HEK293 (cell line): ENCODE data around the gene ASAP2.

Experiments used
- CTCF ChIA-PET: fragments of 350-600 bp; formaldehyde crosslinking; extraction: SDS; loops from one replicate; lab custom pipeline; 2021; ENCODE audit warnings: antibody characterized with exemption; lab: Yijun Ruan, JAX
- POLR2A ChIA-PET: fragments of 300-600 bp; formaldehyde crosslinking; extraction: SDS; loops from one replicate; lab custom pipeline; 2020; ENCODE audit warnings: antibody characterized with exemption, inconsistent platforms; lab: Yijun Ruan, JAX
- H3K27ac ChIP-seq: fragments of 200-500 bp; sonication (Bioruptor generic); 2 replicates; pipeline ENCODE4 v1.5.1; 2014; ENCODE audit warnings: low read depth, low read length, control low read depth, inconsistent platforms; ENCODE audit errors: extremely low read depth
- H3K36me3 ChIP-seq, 2 experiments: fragments of 200-500 bp in 1 of 2; sonication (Bioruptor generic) in 1 of 2; 1 replicate in 1 of 2; 2 replicates in 1 of 2; pipeline ENCODE4 v1.5.1; 2014 to 2017; ENCODE audit warnings: inconsistent platforms in 2 of 2, low read length in 2 of 2; ENCODE audit not compliant: control insufficient read depth in 2 of 2, insufficient read depth in 1 of 2
- H3K4me1 ChIP-seq: fragments of 200-500 bp; sonication (Bioruptor generic); 2 replicates; pipeline ENCODE4 v1.5.1; 2014; ENCODE audit warnings: mild to moderate bottlenecking, low read length, inconsistent platforms; ENCODE audit not compliant: control insufficient read depth, insufficient read depth
- H3K4me3 ChIP-seq: 2 replicates; pipeline ENCODE4 v1.5.1; 2011; ENCODE audit warnings: low read depth, mild to moderate bottlenecking, control low read depth, low read length, moderate library complexity
- H3K9me3 ChIP-seq: fragments of 200-500 bp; sonication (Bioruptor generic); 2 replicates; pipeline ENCODE4 v1.5.1; 2014; ENCODE audit warnings: low read depth, low read length, inconsistent platforms; ENCODE audit not compliant: control insufficient read depth, insufficient read depth
- BCL11A ChIP-seq: fragments of 450-650 bp; formaldehyde crosslinking; IDR thresholded peaks from 2 replicates; pipeline ENCODE4 v1.5.1; 2016; ENCODE audit warnings: low read depth, missing biosample characterization, missing genetic modification characterization
- BCL11B ChIP-seq: fragments of 450-650 bp; formaldehyde crosslinking; IDR thresholded peaks from 2 replicates; pipeline ENCODE4 v1.5.1; 2016; ENCODE audit warnings: low read depth, missing biosample characterization, missing genetic modification characterization
- GLIS1 ChIP-seq: fragments of 450-650 bp; formaldehyde crosslinking; IDR thresholded peaks from 2 replicates; pipeline ENCODE4 v1.5.1; 2016; ENCODE audit warnings: missing biosample characterization, missing genetic modification characterization
- KLF9 ChIP-seq: fragments of 450-650 bp; formaldehyde crosslinking; IDR thresholded peaks from 2 replicates; pipeline ENCODE4 v1.5.1; 2016; ENCODE audit warnings: missing biosample characterization, missing genetic modification characterization, low read depth
- MYNN ChIP-seq: fragments of 450-650 bp; formaldehyde crosslinking; IDR thresholded peaks from 2 replicates; pipeline ENCODE4 v1.5.1; 2016; ENCODE audit warnings: missing biosample characterization, missing genetic modification characterization, borderline replicate concordance
- ZBTB1 ChIP-seq: fragments of 450-650 bp; formaldehyde crosslinking; IDR thresholded peaks from 2 replicates; pipeline ENCODE4 v1.5.1; 2016; ENCODE audit warnings: missing biosample characterization, missing genetic modification characterization
- ZFP37 ChIP-seq: fragments of 450-650 bp; formaldehyde crosslinking; IDR thresholded peaks from 2 replicates; pipeline ENCODE4 v1.5.1; 2016; ENCODE audit warnings: missing biosample characterization, missing genetic modification characterization
- ZNF140 ChIP-seq: fragments of 450-650 bp; formaldehyde crosslinking; IDR thresholded peaks from 2 replicates; pipeline ENCODE4 v1.5.1; 2016; ENCODE audit warnings: missing biosample characterization, missing genetic modification characterization
- ZNF354C ChIP-seq: fragments of 450-650 bp; formaldehyde crosslinking; IDR thresholded peaks from 2 replicates; pipeline ENCODE4 v1.5.1; 2016; ENCODE audit warnings: missing biosample characterization, missing genetic modification characterization, low read depth, borderline replicate concordance
- ZNF366 ChIP-seq: fragments of 450-650 bp; formaldehyde crosslinking; conservative IDR thresholded peaks from 2 replicates; pipeline ENCODE4 v1.5.1; 2016; ENCODE audit warnings: missing biosample characterization, missing genetic modification characterization
- ZNF555 ChIP-seq: fragments of 450-650 bp; formaldehyde crosslinking; conservative IDR thresholded peaks from 2 replicates; pipeline ENCODE4 v1.5.1; 2017; ENCODE audit warnings: missing biosample characterization, mild to moderate bottlenecking, missing genetic modification characterization, inconsistent platforms
- ZNF629 ChIP-seq: fragments of 450-650 bp; formaldehyde crosslinking; IDR thresholded peaks from 2 replicates; pipeline ENCODE4 v1.5.1; 2017; ENCODE audit warnings: missing biosample characterization, missing genetic modification characterization
- ZNF654 ChIP-seq: fragments of 450-650 bp; formaldehyde crosslinking; IDR thresholded peaks from 2 replicates; pipeline ENCODE4 v1.5.1; 2016; ENCODE audit warnings: low read depth, missing biosample characterization, missing genetic modification characterization
- ZNF747 ChIP-seq: fragments of 450-650 bp; formaldehyde crosslinking; IDR thresholded peaks from 2 replicates; pipeline ENCODE4 v1.5.1; 2016; ENCODE audit warnings: missing biosample characterization, missing genetic modification characterization
- ZNF76 ChIP-seq: fragments of 450-650 bp; formaldehyde crosslinking; IDR thresholded peaks from 2 replicates; pipeline ENCODE4; 2016; ENCODE audit warnings: low read depth, missing biosample characterization, missing genetic modification characterization, borderline replicate concordance
- ZNF777 ChIP-seq: fragments of 450-650 bp; formaldehyde crosslinking; IDR thresholded peaks from 2 replicates; pipeline ENCODE4 v1.5.1; 2017; ENCODE audit warnings: missing biosample characterization, missing genetic modification characterization, borderline replicate concordance
- TF ChIP-seq, protein P1 (sequence below): fragments of 450-650 bp; formaldehyde crosslinking; IDR thresholded peaks from 2 replicates; pipeline ENCODE4 v1.5.1; 2016; ENCODE audit warnings: missing biosample characterization, missing genetic modification characterization, low read depth
- TF ChIP-seq, protein P2 (sequence below): fragments of 450-650 bp; formaldehyde crosslinking; IDR thresholded peaks from 2 replicates; pipeline ENCODE4 v1.5.1; 2016; ENCODE audit warnings: missing biosample characterization, missing genetic modification characterization
- TF ChIP-seq, protein P3 (sequence below): fragments of 450-650 bp; formaldehyde crosslinking; IDR thresholded peaks from 2 replicates; pipeline ENCODE4 v1.5.1; 2016; ENCODE audit warnings: missing biosample characterization, missing genetic modification characterization
- TF ChIP-seq, protein P4 (sequence below): fragments of 450-650 bp; formaldehyde crosslinking; IDR thresholded peaks from 2 replicates; pipeline ENCODE4 v1.5.1; 2016; ENCODE audit warnings: missing biosample characterization, missing genetic modification characterization
- TF ChIP-seq, protein P5 (sequence below): fragments of 450-650 bp; formaldehyde crosslinking; IDR thresholded peaks from 2 replicates; pipeline ENCODE4 v1.5.1; 2017; ENCODE audit warnings: missing biosample characterization, missing genetic modification characterization
- TF ChIP-seq, protein P6 (sequence below): fragments of 450-650 bp; formaldehyde crosslinking; IDR thresholded peaks from 2 replicates; pipeline ENCODE4 v1.5.1; 2017; ENCODE audit warnings: missing biosample characterization, missing genetic modification characterization

ASAP2 gene

DNA sequence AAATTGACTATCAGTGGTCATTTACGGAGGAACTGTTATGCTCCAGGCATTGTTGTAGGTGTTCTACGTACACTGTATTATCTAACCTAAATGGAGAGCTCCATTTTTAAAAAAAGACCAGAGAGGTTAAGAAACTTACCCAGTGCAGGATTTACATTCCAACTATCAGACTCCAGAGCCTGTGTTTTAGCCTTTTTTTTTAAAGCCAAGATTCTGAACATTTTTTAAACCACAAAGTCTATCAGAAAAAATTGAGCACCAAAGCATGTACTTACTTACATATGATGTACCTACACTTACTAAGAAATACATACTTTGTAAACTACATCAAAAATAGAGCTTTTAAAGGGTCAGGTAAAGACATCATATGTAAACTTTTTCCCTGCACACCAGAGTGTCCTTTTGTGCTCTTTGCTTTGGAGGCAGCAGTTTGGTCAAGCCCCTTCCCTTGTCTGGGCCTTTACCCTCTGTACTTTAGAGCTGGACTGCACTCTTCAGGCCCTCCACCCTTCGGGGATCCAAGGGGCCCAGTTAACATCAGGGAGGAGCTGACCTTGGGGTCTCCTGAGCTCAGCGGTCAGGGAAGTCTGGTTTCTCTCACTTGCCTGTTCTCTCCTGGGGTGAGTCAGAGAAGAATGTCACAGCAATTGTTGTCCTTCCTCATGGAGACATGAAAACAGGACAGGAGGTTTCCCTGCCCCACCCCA is 158.3 kb downstream of the ASAP2 start:
- CTCF ChIA-PET = interaction anchor here (0.5 to 0.8 kb wide), 4 partner anchors 18 to 750 kb away, joined by 3 read pairs; no protein-coding TSS in a partner anchor
- POLR2A ChIA-PET = interaction anchor here (1.7 kb wide), 1 partner anchor 9 kb away, joined by 4 read pairs; no protein-coding TSS in a partner anchor

DNA sequence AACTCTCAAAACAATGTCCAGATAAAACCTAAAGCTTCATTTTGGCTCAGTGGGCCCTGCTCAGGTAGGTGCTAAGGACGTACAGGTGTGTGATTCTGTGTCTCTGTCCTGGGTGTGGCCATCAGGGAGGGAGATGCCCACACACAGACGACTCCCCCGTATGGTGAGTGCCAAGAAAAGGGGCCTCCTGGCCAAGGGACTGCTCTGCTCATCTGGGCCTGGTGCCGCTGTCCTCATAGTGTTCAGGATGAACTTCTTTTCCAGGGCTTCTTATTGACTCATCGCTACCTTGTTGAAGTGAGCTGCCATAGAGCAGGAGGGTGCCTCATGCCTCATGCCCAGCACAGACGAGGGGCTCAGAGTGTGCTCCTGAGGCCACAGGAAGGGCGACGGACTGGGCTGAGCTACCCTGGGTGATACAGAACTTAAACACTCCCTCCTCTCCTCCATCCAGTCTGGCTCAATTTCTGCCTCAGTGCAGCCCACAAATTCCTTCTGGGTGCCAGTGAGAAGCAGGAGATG is 158.9 kb downstream of the ASAP2 start:
- H3K36me3 ChIP-seq = peaks cover 23 to 49% of the 10 kb centered on the region in 2 experiments; a peak in 2 of 3 replicates
- ChIA-PET CTCF (interaction anchor here (0.6 to 0.7 kb wide), 2 partner anchors 224 to 749 kb away, joined by 3 read pairs; no protein-coding TSS in a partner anchor), POLR2A (interaction anchor here (1.7 kb wide), 1 partner anchor 10 kb away, joined by 4 read pairs; no protein-coding TSS in a partner anchor)
- H3K4me3 ChIP-seq = no peak overlapping the region
- H3K27ac ChIP-seq = no peak overlapping the region
- no peaks in the 10 kb centered on the region for H3K9me3 ChIP-seq
- H3K4me1 ChIP-seq = peaks cover 3% of the 10 kb centered on the region; the same call in 1 of the 2 replicates
- TF ChIP-seq ZFP37 (tag by site-specific recombination) (no peak), ZNF747 (tag by site-specific recombination) (no peak), ZNF140 (tag by site-specific recombination) (no peak), BCL11B (no peak), ZBTB1 (tag by site-specific recombination) (no peak), MYNN (tag by site-specific recombination) (no peak), ZNF354C (tag by site-specific recombination) (no peak), ZNF777 (tag by site-specific recombination) (no peak), ZNF629 (tag by site-specific recombination) (no peak), ZNF76 (no peak), ZNF366 (tag by site-specific recombination) (no peak), KLF9 (tag by site-specific recombination) (no peak), ZNF654 (no peak)
- TF ChIP-seq, protein P1, sequence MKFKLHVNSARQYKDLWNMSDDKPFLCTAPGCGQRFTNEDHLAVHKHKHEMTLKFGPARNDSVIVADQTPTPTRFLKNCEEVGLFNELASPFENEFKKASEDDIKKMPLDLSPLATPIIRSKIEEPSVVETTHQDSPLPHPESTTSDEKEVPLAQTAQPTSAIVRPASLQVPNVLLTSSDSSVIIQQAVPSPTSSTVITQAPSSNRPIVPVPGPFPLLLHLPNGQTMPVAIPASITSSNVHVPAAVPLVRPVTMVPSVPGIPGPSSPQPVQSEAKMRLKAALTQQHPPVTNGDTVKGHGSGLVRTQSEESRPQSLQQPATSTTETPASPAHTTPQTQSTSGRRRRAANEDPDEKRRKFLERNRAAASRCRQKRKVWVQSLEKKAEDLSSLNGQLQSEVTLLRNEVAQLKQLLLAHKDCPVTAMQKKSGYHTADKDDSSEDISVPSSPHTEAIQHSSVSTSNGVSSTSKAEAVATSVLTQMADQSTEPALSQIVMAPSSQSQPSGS (tag by site-specific recombination) = no peak
- TF ChIP-seq, protein P2, sequence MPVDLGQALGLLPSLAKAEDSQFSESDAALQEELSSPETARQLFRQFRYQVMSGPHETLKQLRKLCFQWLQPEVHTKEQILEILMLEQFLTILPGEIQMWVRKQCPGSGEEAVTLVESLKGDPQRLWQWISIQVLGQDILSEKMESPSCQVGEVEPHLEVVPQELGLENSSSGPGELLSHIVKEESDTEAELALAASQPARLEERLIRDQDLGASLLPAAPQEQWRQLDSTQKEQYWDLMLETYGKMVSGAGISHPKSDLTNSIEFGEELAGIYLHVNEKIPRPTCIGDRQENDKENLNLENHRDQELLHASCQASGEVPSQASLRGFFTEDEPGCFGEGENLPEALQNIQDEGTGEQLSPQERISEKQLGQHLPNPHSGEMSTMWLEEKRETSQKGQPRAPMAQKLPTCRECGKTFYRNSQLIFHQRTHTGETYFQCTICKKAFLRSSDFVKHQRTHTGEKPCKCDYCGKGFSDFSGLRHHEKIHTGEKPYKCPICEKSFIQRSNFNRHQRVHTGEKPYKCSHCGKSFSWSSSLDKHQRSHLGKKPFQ (tag by site-specific recombination) = no peak
- TF ChIP-seq, protein P3, sequence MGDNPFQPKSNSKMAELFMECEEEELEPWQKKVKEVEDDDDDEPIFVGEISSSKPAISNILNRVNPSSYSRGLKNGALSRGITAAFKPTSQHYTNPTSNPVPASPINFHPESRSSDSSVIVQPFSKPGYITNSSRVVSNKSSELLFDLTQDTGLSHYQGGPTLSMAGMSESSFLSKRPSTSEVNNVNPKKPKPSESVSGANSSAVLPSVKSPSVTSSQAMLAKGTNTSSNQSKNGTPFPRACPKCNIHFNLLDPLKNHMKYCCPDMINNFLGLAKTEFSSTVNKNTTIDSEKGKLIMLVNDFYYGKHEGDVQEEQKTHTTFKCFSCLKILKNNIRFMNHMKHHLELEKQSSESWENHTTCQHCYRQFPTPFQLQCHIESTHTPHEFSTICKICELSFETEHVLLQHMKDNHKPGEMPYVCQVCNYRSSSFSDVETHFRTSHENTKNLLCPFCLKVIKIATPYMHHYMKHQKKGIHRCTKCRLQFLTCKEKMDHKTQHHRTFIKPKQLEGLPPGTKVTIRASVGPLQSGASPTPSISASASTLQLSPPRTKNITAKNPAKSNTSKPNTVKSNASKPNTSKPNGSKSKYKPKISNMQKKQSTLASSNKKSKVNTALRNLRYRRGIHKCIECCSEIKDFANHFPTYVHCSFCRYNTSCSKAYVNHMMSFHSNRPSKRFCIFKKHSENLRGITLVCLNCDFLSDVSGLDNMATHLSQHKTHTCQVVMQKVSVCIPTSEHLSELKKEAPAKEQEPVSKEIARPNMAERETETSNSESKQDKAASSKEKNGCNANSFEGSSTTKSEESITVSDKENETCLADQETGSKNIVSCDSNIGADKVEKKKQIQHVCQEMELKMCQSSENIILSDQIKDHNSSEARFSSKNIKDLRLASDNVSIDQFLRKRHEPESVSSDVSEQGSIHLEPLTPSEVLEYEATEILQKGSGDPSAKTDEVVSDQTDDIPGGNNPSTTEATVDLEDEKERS (tag by site-specific recombination) = no peak

More for the DNA sequence above, 158.3 kb downstream of the ASAP2 start:
- no peaks in the 10 kb centered on the region for H3K9me3 ChIP-seq
- peaks cover 23 to 54% of the 10 kb centered on the region in 2 experiments; a peak in 2 of 3 replicates for H3K36me3 ChIP-seq
- no peak overlapping the region for H3K4me3 ChIP-seq
- TF ChIP-seq, protein P4, sequence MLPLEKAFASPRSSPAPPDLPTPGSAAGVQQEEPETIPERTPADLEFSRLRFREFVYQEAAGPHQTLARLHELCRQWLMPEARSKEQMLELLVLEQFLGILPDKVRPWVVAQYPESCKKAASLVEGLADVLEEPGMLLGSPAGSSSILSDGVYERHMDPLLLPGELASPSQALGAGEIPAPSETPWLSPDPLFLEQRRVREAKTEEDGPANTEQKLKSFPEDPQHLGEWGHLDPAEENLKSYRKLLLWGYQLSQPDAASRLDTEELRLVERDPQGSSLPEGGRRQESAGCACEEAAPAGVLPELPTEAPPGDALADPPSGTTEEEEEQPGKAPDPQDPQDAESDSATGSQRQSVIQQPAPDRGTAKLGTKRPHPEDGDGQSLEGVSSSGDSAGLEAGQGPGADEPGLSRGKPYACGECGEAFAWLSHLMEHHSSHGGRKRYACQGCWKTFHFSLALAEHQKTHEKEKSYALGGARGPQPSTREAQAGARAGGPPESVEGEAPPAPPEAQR (tag by site-specific recombination) = no peak
- TF ChIP-seq, protein P5, sequence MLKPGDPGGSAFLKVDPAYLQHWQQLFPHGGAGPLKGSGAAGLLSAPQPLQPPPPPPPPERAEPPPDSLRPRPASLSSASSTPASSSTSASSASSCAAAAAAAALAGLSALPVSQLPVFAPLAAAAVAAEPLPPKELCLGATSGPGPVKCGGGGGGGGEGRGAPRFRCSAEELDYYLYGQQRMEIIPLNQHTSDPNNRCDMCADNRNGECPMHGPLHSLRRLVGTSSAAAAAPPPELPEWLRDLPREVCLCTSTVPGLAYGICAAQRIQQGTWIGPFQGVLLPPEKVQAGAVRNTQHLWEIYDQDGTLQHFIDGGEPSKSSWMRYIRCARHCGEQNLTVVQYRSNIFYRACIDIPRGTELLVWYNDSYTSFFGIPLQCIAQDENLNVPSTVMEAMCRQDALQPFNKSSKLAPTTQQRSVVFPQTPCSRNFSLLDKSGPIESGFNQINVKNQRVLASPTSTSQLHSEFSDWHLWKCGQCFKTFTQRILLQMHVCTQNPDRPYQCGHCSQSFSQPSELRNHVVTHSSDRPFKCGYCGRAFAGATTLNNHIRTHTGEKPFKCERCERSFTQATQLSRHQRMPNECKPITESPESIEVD (tag by site-specific recombination) = no peak
- TF ChIP-seq, protein P6, sequence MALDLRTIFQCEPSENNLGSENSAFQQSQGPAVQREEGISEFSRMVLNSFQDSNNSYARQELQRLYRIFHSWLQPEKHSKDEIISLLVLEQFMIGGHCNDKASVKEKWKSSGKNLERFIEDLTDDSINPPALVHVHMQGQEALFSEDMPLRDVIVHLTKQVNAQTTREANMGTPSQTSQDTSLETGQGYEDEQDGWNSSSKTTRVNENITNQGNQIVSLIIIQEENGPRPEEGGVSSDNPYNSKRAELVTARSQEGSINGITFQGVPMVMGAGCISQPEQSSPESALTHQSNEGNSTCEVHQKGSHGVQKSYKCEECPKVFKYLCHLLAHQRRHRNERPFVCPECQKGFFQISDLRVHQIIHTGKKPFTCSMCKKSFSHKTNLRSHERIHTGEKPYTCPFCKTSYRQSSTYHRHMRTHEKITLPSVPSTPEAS (tag by site-specific recombination) = no peak
- TF ChIP-seq ZNF555 (tag by site-specific recombination) (no peak), BCL11A (tag by site-specific recombination) (no peak), GLIS1 (tag by site-specific recombination) (no peak)
- peaks cover under 1% of the 10 kb centered on the region; the same call in 1 of the 2 replicates for H3K4me1 ChIP-seq
- no peak overlapping the region for H3K27ac ChIP-seq
